ENCODE results near the gene SALL1.

The SALL1 gene

DNA sequence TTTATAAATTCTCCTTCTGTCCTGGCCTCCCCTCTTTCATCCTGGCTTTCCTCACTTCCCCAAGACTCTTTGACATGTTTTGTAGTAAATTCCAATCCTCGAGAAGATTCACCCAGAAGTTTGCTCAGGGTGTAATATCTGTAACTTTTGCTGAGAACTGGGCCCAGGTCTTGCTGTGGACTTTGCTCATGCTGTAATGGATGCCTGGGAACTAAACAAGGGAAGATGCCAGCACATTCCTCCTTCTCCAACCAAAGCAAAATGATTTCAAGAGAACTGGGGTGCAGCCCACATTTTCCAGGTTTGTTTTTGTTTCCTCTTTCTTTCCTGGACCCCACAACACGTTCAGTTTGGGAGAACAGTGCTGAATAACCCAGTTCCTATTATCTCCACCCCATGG lies 6.6 kb upstream of the SALL1 start:
- no peak overlapping the region for H3K4me3 ChIP-seq (ENCODE audit: low read length in 2 of 2)
- peaks cover 15% of the 10 kb centered on the region for H3K4me1 ChIP-seq (ENCODE audit: control insufficient read depth, insufficient read depth, low read length)
- H3K9ac ChIP-seq (ENCODE audit: low read length in 2 of 2): no peak overlapping the region
- peaks cover 47 to 52% of the 10 kb centered on the region in 2 donors for H3K27me3 ChIP-seq (ENCODE audit: control insufficient read depth in 1 of 2, insufficient read depth in 2 of 2, low read length in 2 of 2)
- H3K27ac ChIP-seq (ENCODE audit: low read length): no peak overlapping the region
- H3K9me3 ChIP-seq (ENCODE audit: control insufficient read depth in 2 of 2, low read length in 2 of 2): peaks cover 0 to 3% of the 10 kb centered on the region in 2 donors
- H3K36me3 ChIP-seq (ENCODE audit: control insufficient read depth in 2 of 2, insufficient read depth in 2 of 2, low read length in 2 of 2): no peaks in the 10 kb centered on the region

- peaks cover 43 to 61% of the 10 kb centered on the region in 2 donors for H3K27me3 ChIP-seq (ENCODE audit: control insufficient read depth in 1 of 2, insufficient read depth in 2 of 2, low read length in 2 of 2)
- no peak overlapping the region for H3K4me3 ChIP-seq (ENCODE audit: low read length in 2 of 2)
- H3K36me3 ChIP-seq (ENCODE audit: control insufficient read depth in 2 of 2, insufficient read depth in 2 of 2, low read length in 2 of 2): no peaks in the 10 kb centered on the region
- peaks cover 0 to 3% of the 10 kb centered on the region in 2 donors for H3K9me3 ChIP-seq (ENCODE audit: control insufficient read depth in 2 of 2, low read length in 2 of 2)
- H3K9ac ChIP-seq (ENCODE audit: low read length in 2 of 2): no peak overlapping the region
- peaks cover 23% of the 10 kb centered on the region for H3K4me1 ChIP-seq (ENCODE audit: control insufficient read depth, insufficient read depth, low read length)
- no peak overlapping the region for H3K27ac ChIP-seq (ENCODE audit: low read length)
These were observed 5.7 kb upstream of the SALL1 start for GRCh38 chr16:51156807-51157200.

- no peak overlapping the region for H3K9ac ChIP-seq (ENCODE audit: low read length in 2 of 2)
- no peak overlapping the region for H3K27ac ChIP-seq (ENCODE audit: low read length)
- peaks cover 23% of the 10 kb centered on the region for H3K4me1 ChIP-seq (ENCODE audit: control insufficient read depth, insufficient read depth, low read length)
- H3K36me3 ChIP-seq (ENCODE audit: control insufficient read depth in 2 of 2, insufficient read depth in 2 of 2, low read length in 2 of 2): no peaks in the 10 kb centered on the region
- H3K27me3 ChIP-seq (ENCODE audit: control insufficient read depth in 1 of 2, insufficient read depth in 2 of 2, low read length in 2 of 2): peaks cover 43 to 67% of the 10 kb centered on the region in 2 donors
- H3K4me3 ChIP-seq (ENCODE audit: low read length in 2 of 2): peak overlapping the region in 1 of 2 donors; percentile 15
- H3K9me3 ChIP-seq (ENCODE audit: control insufficient read depth in 2 of 2, low read length in 2 of 2): peaks cover 0 to 3% of the 10 kb centered on the region in 2 donors
These were observed 5.0 kb upstream of the SALL1 start for GRCh38 chr16:51155820-51156806.

DNA sequence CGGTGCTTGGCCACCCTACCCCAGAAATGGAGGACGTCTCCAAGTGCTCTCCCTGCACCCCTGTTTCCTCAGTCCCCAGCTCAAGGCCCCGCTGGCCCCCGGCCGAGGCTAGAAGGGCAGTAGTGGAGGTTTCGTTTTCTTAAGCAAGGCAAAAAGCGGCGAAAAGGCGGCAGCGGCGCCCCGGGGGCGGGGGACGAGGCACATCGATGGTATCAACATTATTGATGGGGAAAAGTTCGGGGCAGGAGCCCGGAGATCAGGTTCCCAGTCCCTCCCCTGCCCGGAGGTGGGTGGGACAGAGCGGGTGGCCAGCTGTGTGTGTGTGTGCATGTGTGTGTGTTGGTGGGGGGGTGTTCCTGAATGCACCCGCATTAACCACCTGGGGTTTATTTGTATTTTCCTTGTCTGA lies 4.1 kb upstream of the SALL1 start:
- H3K27ac ChIP-seq (ENCODE audit: low read length): no peak overlapping the region
- H3K4me1 ChIP-seq (ENCODE audit: control insufficient read depth, insufficient read depth, low read length): peaks cover 32% of the 10 kb centered on the region
- H3K36me3 ChIP-seq (ENCODE audit: control insufficient read depth in 2 of 2, insufficient read depth in 2 of 2, low read length in 2 of 2): no peaks in the 10 kb centered on the region
- peaks cover 0 to 3% of the 10 kb centered on the region in 2 donors for H3K9me3 ChIP-seq (ENCODE audit: control insufficient read depth in 2 of 2, low read length in 2 of 2)
- H3K27me3 ChIP-seq (ENCODE audit: control insufficient read depth in 1 of 2, insufficient read depth in 2 of 2, low read length in 2 of 2): peaks cover 44 to 69% of the 10 kb centered on the region in 2 donors
- H3K9ac ChIP-seq (ENCODE audit: low read length in 2 of 2): no peak overlapping the region
- H3K4me3 ChIP-seq (ENCODE audit: low read length in 2 of 2): peak overlapping the region; percentile 59 to 61

DNA sequence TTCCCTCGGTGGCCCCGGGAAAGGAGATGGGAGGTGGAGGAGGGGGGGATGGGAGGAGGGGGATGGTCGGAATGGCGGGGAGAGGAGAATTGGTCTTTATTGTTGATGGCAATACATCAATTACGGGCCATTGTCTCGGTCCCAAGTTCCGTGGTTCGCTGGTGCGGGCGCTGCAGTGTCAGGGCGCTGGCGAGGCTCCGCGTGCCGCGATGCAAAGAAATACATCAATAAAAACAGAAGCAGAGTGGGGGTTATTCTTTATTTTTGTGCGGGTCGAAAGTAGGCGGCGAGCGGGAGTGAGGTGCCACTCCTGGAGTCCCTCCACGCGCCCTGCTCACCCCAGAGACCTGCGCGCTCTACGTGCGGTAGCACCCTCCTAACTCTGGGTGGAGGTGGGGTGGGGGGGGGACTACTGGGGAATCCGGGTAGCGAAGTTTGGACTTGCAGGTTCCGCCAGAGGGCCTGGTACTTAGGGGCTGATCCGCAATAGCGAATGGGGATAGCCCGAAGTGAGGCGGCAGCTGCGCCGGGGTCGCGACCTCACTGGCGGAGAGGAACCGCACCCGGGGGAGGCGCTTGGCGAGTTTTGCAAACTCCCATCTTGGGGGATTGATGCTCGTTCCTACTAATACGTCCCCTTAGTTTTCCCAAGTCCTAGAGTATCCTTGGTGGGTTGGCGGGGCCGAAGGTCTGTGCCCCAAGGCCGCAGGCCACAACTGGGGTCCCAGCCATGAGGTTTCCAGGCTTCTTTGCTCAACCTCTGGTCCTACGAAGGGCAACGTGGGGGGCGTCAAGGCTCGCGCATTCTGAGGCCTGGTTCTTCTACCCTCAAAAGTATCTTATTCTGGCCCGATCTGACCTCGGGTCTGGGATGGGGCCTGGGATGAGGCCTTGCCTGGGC lies 3.5 kb upstream of the SALL1 start:
- no peak overlapping the region for H3K9ac ChIP-seq (ENCODE audit: low read length in 2 of 2)
- H3K4me3 ChIP-seq (ENCODE audit: low read length in 2 of 2): peak overlapping the region; percentile 59 to 61
- no peaks in the 10 kb centered on the region for H3K36me3 ChIP-seq (ENCODE audit: control insufficient read depth in 2 of 2, insufficient read depth in 2 of 2, low read length in 2 of 2)
- peaks cover 0 to 3% of the 10 kb centered on the region in 2 donors for H3K9me3 ChIP-seq (ENCODE audit: control insufficient read depth in 2 of 2, low read length in 2 of 2)
- no peak overlapping the region for H3K27ac ChIP-seq (ENCODE audit: low read length)
- peaks cover 33% of the 10 kb centered on the region for H3K4me1 ChIP-seq (ENCODE audit: control insufficient read depth, insufficient read depth, low read length)
- H3K27me3 ChIP-seq (ENCODE audit: control insufficient read depth in 1 of 2, insufficient read depth in 2 of 2, low read length in 2 of 2): peaks cover 49 to 76% of the 10 kb centered on the region in 2 donors

DNA sequence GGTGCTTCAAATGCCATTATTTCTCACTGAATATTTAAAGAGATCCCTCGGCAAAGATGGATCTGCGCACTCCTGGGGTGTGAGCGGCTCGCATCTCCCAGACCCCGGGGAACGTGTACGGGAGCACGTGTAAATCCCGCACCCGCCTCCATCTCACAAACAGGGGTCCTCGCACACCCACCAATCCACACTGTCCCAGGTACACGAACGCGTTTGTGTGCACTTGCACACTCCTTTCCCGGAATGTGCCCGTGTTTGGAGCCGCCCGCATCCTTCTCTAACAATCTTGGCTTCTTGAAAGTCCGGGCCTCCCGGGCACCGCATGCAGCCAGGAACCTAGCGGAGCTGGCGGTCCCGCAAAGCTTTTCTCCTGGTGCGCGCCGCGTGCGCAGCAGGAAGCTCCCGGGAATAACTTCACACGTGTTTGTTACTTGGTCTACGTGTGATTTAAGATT lies 2.5 kb upstream of the SALL1 start:
- Histone ChIP-seq H3K4me1 (ENCODE audit: control insufficient read depth, insufficient read depth, low read length) (peaks cover 33% of the 10 kb centered on the region), H3K36me3 (ENCODE audit: control insufficient read depth in 2 of 2, insufficient read depth in 2 of 2, low read length in 2 of 2) (no peaks in the 10 kb centered on the region), H3K9ac (ENCODE audit: low read length in 2 of 2) (no peak overlapping the region), H3K27ac (ENCODE audit: low read length) (no peak overlapping the region), H3K4me3 (ENCODE audit: low read length in 2 of 2) (no peak overlapping the region), H3K9me3 (ENCODE audit: control insufficient read depth in 2 of 2, low read length in 2 of 2) (peaks cover 0 to 3% of the 10 kb centered on the region in 2 donors), H3K27me3 (ENCODE audit: control insufficient read depth in 1 of 2, insufficient read depth in 2 of 2, low read length in 2 of 2) (peaks cover 46 to 82% of the 10 kb centered on the region in 2 donors)

DNA sequence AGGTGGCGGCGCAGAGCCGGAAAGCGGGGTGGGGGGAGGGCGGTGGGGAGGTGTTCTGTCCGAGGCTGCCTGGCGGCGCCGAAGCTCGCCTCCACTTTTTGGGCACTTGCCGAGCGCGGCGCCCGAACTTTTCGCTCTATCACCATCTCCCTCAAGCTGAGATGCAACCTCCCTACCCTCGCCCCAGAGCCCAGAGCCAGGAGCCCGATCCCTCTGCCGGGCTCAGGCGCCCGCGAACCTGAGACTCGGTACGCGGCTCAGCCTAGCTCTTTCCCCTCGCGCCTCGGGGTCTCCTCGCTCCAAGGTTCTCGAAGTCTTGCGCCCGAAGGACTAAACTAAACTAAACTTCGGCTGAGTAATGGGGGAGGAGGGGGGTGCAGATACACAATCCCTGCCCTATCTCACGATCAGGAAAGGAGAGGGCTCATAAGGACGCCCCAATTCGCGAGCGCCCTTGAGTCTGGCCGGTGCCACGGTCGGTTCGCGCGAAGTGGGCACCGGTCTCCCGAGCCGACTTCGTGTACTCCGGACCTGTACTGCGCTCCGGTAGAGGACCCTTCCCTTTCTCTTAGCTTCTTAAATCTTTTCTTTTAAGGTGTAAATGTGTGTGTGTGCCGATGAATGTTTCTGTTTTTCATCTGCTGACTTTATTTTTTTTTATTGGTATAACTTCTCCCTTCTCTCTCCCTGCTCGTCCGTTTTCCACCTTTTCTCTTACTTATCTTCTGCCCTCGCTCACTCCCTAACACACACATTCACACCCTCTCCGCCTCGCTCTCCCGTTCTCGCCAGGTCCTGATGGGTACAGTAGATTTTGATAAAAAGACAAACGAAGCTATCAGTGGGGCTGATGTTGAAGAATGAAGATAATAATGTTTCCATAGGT lies 1.9 kb upstream of the SALL1 start:
- Histone ChIP-seq H3K27ac (ENCODE audit: low read length) (no peak overlapping the region), H3K4me3 (ENCODE audit: low read length in 2 of 2) (peak overlapping the region; percentile 35 to 67), H3K9ac (ENCODE audit: low read length in 2 of 2) (no peak overlapping the region), H3K27me3 (ENCODE audit: control insufficient read depth in 1 of 2, insufficient read depth in 2 of 2, low read length in 2 of 2) (peaks cover 48 to 85% of the 10 kb centered on the region in 2 donors), H3K36me3 (ENCODE audit: control insufficient read depth in 2 of 2, insufficient read depth in 2 of 2, low read length in 2 of 2) (no peaks in the 10 kb centered on the region), H3K9me3 (ENCODE audit: control insufficient read depth in 2 of 2, low read length in 2 of 2) (peaks cover 0 to 3% of the 10 kb centered on the region in 2 donors), H3K4me1 (ENCODE audit: control insufficient read depth, insufficient read depth, low read length) (peaks cover 33% of the 10 kb centered on the region)

- H3K27me3 ChIP-seq (ENCODE audit: control insufficient read depth in 1 of 2, insufficient read depth in 2 of 2, low read length in 2 of 2): peaks cover 48 to 80% of the 10 kb centered on the region in 2 donors
- peaks cover 0 to 3% of the 10 kb centered on the region in 2 donors for H3K9me3 ChIP-seq (ENCODE audit: control insufficient read depth in 2 of 2, low read length in 2 of 2)
- H3K4me3 ChIP-seq (ENCODE audit: low read length in 2 of 2): peak overlapping the region; percentile 35 to 67
- H3K36me3 ChIP-seq (ENCODE audit: control insufficient read depth in 2 of 2, insufficient read depth in 2 of 2, low read length in 2 of 2): no peaks in the 10 kb centered on the region
- no peak overlapping the region for H3K27ac ChIP-seq (ENCODE audit: low read length)
- H3K9ac ChIP-seq (ENCODE audit: low read length in 2 of 2): no peak overlapping the region
- H3K4me1 ChIP-seq (ENCODE audit: control insufficient read depth, insufficient read depth, low read length): peaks cover 33% of the 10 kb centered on the region
These were observed 1.0 kb upstream of the SALL1 start for GRCh38 chr16:51151961-51152663.

GRCh38 chr16:51151435-51151960 lies 428 bp upstream of the SALL1 start:
- peak overlapping the region; percentile 8 to 67 for H3K4me3 ChIP-seq (ENCODE audit: low read length in 2 of 2)
- peaks cover 44 to 81% of the 10 kb centered on the region in 2 donors for H3K27me3 ChIP-seq (ENCODE audit: control insufficient read depth in 1 of 2, insufficient read depth in 2 of 2, low read length in 2 of 2)
- no peak overlapping the region for H3K9ac ChIP-seq (ENCODE audit: low read length in 2 of 2)
- H3K9me3 ChIP-seq (ENCODE audit: control insufficient read depth in 2 of 2, low read length in 2 of 2): peaks cover 0 to 3% of the 10 kb centered on the region in 2 donors
- no peak overlapping the region for H3K27ac ChIP-seq (ENCODE audit: low read length)
- no peaks in the 10 kb centered on the region for H3K36me3 ChIP-seq (ENCODE audit: control insufficient read depth in 2 of 2, insufficient read depth in 2 of 2, low read length in 2 of 2)
- peaks cover 33% of the 10 kb centered on the region for H3K4me1 ChIP-seq (ENCODE audit: control insufficient read depth, insufficient read depth, low read length)

All from stomach smooth muscle (tissue), 2 donors.